HG03066 (cell line): ENCODE results near the gene XIRP2.

Experiments
- ATAC-seq: cut with Tn5 transposase; IDR thresholded peaks from one replicate; pipeline ENCODE4 v1.9.1; 2021; ENCODE audit warnings: low read depth; ENCODE audit not compliant: unreplicated experiment

The XIRP2 gene

GRCh38 chr2:167271932-167272331, 383.7 kb downstream of the XIRP2 start:
- ATAC-seq = no peak

GRCh38 chr2:167275046-167275445, 386.8 kb downstream of the XIRP2 start:
- ATAC-seq = no peak

GRCh38 chr2:167279810-167280209, 391.5 kb downstream of the XIRP2 start:
- no peak for ATAC-seq

GRCh38 chr2:167287212-167287611, 398.9 kb downstream of the XIRP2 start:
- ATAC-seq = no peak

GRCh38 chr2:167289651-167290410, 401.6 kb downstream of the XIRP2 start:
- ATAC-seq = no peak

- peak; percentile 99 for ATAC-seq
Measured at GRCh38 chr2:167292430-167293171, 404.3 kb downstream of the XIRP2 start, which contains the start of gene B3GALT1. B3GALT1 (plus strand) TSS chr2:167293001.

GRCh38 chr2:167293172-167293781, 405.0 kb downstream of the XIRP2 start:
- ATAC-seq = peak; percentile 17

GRCh38 chr2:167293943-167294775, 405.9 kb downstream of the XIRP2 start:
- no peak for ATAC-seq

GRCh38 chr2:167294776-167295140, 406.5 kb downstream of the XIRP2 start:
- no peak for ATAC-seq

GRCh38 chr2:167297292-167297691, 409.0 kb downstream of the XIRP2 start:
- no peak for ATAC-seq

- no peak for ATAC-seq
Measured at GRCh38 chr2:167298017-167298416, 409.7 kb downstream of the XIRP2 start.
